OCI-LY7 (cell line): ENCODE results near the gene REN. TPM values are rescaled to one million over a fixed set of nuclear protein-coding genes. Genes with fewer than 3 reads are reported as not detected.

Experiments
- BruUV-seq: library from RNA; stranded (reverse); fragments of 400-500 nt; replicated peaks from 2 replicates; lab custom pipeline; 2021; lab: Mats Ljungman, UMichigan
- CTCF ChIA-PET: fragments of 300-600 bp; sonication (Branson Sonifier 250); formaldehyde crosslinking; loops from one replicate; lab custom pipeline; 2022; ENCODE audit warnings: antibody characterized with exemption; ENCODE audit not compliant: unreplicated experiment; lab: Charles Lee
- POLR2A ChIA-PET: fragments of 300-600 bp; sonication (Branson Sonifier 250); formaldehyde crosslinking; loops from one replicate; lab custom pipeline; 2022; ENCODE audit warnings: antibody characterized with exemption; lab: Charles Lee
- DNase-seq: peaks from one replicate; pipeline ENCODE4 v3.0.0-alpha.2; 2015; ENCODE audit warnings: low spot score
- H2AFZ ChIP-seq: fragments of 200-600 bp; sonication (generic), shearing (Covaris generic); 2 replicates; pipeline ENCODE4 v1.6.1; 2014; ENCODE audit warnings: mild to moderate bottlenecking, antibody characterized with exemption, low read length, moderate library complexity
- H3K27ac ChIP-seq: fragments of 200-600 bp; sonication (generic); 2 replicates; pipeline ENCODE4 v1.5.1; 2014; ENCODE audit warnings: mixed run types, low read depth, mild to moderate bottlenecking, moderate library complexity, low read length, inconsistent platforms; ENCODE audit not compliant: poor library complexity, severe bottlenecking
- H3K36me3 ChIP-seq: fragments of 200-600 bp; sonication (generic); 2 replicates; pipeline ENCODE4 v1.6.1; 2014; ENCODE audit warnings: mild to moderate bottlenecking, antibody characterized with exemption, low read length, moderate library complexity, mixed read lengths; ENCODE audit not compliant: insufficient read depth
- H3K4me1 ChIP-seq: fragments of 200-600 bp; sonication (generic); 2 replicates; pipeline ENCODE4 v1.5.1; 2014; ENCODE audit warnings: mild to moderate bottlenecking, low read length; ENCODE audit not compliant: insufficient read depth, poor library complexity, severe bottlenecking
- H3K4me2 ChIP-seq: fragments of 200-600 bp; sonication (generic); 2 replicates; pipeline ENCODE4 v1.6.1; 2014; ENCODE audit warnings: mild to moderate bottlenecking, low read length
- H3K4me3 ChIP-seq: fragments of 200-600 bp; sonication (generic); 2 replicates; pipeline ENCODE4 v1.5.1; 2014; ENCODE audit warnings: mild to moderate bottlenecking, low read depth, low read length; ENCODE audit not compliant: poor library complexity, severe bottlenecking
- H3K79me2 ChIP-seq: fragments of 200-600 bp; sonication (generic); 2 replicates; pipeline ENCODE4 v1.6.1; 2016; ENCODE audit warnings: low read depth, mild to moderate bottlenecking, low read length, moderate library complexity, mixed read lengths; ENCODE audit not compliant: insufficient read depth
- H3K9me2 ChIP-seq: fragments of 200-600 bp; sonication (generic); 2 replicates; pipeline ENCODE4 v1.6.1; 2016; ENCODE audit warnings: mild to moderate bottlenecking, low read length, mixed read lengths; ENCODE audit not compliant: insufficient read depth
- H3K9me3 ChIP-seq: fragments of 200-600 bp; sonication (generic); 2 replicates; pipeline ENCODE4 v1.6.1; 2014; ENCODE audit warnings: mild to moderate bottlenecking, mixed run types, low read length, mixed read lengths
- H4K20me1 ChIP-seq: fragments of 200-600 bp; sonication (generic); 2 replicates; pipeline ENCODE4 v1.6.1; 2014; ENCODE audit warnings: mild to moderate bottlenecking, antibody characterized with exemption, low read length, moderate library complexity, mixed read lengths; ENCODE audit not compliant: insufficient read depth
- EZH2phosphoT487 ChIP-seq: fragments of 200-600 bp; sonication (generic); IDR thresholded peaks from 2 replicates; pipeline ENCODE4 v1.6.1; 2018; ENCODE audit warnings: low read depth, borderline replicate concordance, mild to moderate bottlenecking, mixed run types, antibody characterized with exemption, low read length, moderate library complexity, mixed read lengths
- intact Hi-C: fragments of 100-400 bp; cut with micrococcal nuclease; formaldehyde crosslinking; loops from one replicate; pipeline ENCODE4 v1.10.0; 2022; ENCODE audit not compliant: unreplicated experiment
- total RNA-seq, 2 experiments: library from RNA; depleted of rRNA in 1 of 2; stranded (reverse); fragments of >200 nt in 1 of 2; shearing (Covaris generic) in 1 of 2; gene quantifications; 2 replicates each; pipeline ENCODE4 v1.2.3, GENCODE V29; 2014 to 2022
- TF ChIP-seq, protein P1 (sequence below): fragments of 200-600 bp; sonication (generic); conservative IDR thresholded peaks from 2 replicates; pipeline ENCODE4 v1.5.1; 2014; ENCODE audit warnings: mild to moderate bottlenecking, antibody characterized with exemption, low read length, moderate library complexity, mixed read lengths

The REN gene
- total RNA-seq, 2 experiments from 2014 or later, result not detected

DNA sequence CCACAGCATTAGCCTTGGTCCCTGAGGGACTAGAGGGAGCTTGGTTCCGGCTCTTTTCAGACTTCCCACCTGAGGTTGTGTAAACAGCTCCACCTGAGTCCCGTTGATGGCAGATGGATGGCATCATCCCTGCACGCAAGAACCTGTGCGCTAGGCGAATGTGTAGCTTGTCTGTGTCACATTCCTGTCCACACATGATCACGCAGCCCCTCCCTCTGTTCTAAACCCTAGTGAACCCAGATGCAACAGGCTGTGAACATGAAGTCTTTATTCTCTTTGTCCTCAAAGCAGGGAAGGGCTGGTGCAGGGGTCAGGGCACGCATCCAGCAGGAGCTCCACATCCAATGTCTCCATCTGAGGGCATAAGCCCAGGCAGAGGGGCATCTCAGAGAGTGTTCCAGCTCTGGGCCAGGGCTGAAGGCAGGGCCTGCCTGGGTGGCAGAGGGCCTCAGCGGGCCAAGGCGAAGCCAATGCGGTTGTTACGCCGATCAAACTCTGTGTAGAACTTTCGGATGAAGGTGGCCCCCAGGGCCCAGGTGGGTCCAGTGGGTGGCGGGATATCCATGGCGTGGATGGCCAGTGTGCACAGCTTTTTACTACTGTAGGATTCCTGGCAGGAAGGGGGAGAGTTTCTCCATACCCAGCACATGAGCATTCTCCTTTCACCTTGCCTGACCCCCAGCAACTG, 11.4 kb downstream of the REN start:
- Histone ChIP-seq H4K20me1 (no peaks in the 10 kb centered on the region), H3K4me3 (no peak overlapping the region), H3K9me2 (no peaks in the 10 kb centered on the region), H3K9me3 (no peaks in the 10 kb centered on the region), H3K4me2 (no peak overlapping the region), H2AFZ (no peak overlapping the region), H3K36me3 (no peaks in the 10 kb centered on the region), H3K4me1 (no peaks in the 10 kb centered on the region), H3K27ac (no peak overlapping the region), H3K79me2 (no peaks in the 10 kb centered on the region)
- no peak for DNase-seq
- POLR2A ChIA-PET, result no interaction called here
- BruUV-seq, result no TSS peak
- CTCF ChIA-PET, result no interaction called here
- intact Hi-C loops, result no loop called here
- no peak for TF ChIP-seq EZH2phosphoT487

DNA sequence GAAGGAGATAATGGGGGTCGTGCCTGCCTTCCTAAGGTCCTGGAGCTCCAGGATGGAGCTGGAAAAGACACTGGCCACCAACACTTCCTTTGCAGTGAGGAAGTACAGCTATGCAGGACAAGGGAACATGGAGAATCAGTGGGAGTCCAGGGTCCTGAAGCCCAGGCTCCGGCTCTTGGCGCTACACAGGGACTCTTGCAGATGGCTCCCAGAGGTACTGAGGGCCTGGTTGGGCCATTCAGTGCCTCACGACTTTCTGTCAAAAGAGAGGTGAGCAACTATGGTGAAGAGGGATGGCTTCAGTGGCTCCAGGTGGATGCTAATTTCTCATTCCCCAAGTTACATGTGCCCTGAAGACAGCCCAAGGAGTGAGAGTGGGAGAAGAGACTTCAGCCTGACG, 12.5 kb downstream of the REN start:
- Histone ChIP-seq H3K4me3 (no peak overlapping the region), H3K9me2 (no peaks in the 10 kb centered on the region), H3K79me2 (no peaks in the 10 kb centered on the region), H3K4me2 (no peak overlapping the region), H4K20me1 (no peaks in the 10 kb centered on the region), H3K36me3 (no peaks in the 10 kb centered on the region), H3K9me3 (no peaks in the 10 kb centered on the region), H3K4me1 (no peaks in the 10 kb centered on the region), H2AFZ (no peak overlapping the region), H3K27ac (no peak overlapping the region)
- ChIA-PET POLR2A (no interaction called here), CTCF (no interaction called here)
- no TSS peak for BruUV-seq
- intact Hi-C loops, result no loop called here
- no peak for DNase-seq
- TF ChIP-seq, protein P1, sequence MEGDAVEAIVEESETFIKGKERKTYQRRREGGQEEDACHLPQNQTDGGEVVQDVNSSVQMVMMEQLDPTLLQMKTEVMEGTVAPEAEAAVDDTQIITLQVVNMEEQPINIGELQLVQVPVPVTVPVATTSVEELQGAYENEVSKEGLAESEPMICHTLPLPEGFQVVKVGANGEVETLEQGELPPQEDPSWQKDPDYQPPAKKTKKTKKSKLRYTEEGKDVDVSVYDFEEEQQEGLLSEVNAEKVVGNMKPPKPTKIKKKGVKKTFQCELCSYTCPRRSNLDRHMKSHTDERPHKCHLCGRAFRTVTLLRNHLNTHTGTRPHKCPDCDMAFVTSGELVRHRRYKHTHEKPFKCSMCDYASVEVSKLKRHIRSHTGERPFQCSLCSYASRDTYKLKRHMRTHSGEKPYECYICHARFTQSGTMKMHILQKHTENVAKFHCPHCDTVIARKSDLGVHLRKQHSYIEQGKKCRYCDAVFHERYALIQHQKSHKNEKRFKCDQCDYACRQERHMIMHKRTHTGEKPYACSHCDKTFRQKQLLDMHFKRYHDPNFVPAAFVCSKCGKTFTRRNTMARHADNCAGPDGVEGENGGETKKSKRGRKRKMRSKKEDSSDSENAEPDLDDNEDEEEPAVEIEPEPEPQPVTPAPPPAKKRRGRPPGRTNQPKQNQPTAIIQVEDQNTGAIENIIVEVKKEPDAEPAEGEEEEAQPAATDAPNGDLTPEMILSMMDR, result no peak
- no peak for TF ChIP-seq EZH2phosphoT487

DNA sequence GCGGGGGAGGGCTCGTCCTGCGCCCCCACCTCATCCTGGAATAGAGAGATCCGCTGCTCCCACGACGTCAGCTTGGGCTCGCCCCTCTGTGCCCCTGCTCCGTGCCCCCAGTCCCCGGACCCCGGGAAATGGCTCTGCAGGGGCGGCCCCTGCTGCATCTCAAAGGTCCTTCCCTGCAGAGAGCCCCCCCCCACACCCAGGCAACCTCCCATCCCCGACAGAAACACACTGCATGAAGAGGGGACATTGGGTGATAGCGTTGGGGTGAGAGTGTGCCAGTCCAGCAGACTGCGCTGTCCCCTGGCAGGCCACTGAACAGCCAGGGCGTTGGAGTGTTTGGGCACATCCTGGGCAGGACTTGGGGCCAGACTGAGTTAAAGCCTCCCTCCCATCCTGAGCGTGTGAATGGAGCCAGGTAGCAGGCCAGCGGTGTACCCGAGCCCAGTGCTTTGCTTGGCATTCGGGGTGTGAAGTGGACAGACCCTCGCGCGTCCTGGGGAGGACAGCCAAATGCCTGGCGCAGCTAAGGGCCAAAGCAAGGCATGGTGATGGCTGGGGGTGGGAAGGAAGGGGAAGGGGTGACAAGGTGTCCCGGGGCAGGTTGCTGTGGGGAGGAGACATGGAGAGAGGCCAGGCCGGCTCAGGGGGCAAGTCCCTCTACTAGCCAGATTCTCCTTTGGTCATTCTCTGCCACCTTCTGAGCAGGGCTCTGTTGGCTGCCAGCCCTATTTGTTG, 13.7 kb downstream of the REN start:
- Histone ChIP-seq H3K27ac (no peak overlapping the region), H4K20me1 (no peaks in the 10 kb centered on the region), H3K4me1 (no peaks in the 10 kb centered on the region), H3K4me2 (peak overlapping the region; percentile 32; the same call in 1 of the 2 replicates), H3K9me2 (no peaks in the 10 kb centered on the region), H3K36me3 (no peaks in the 10 kb centered on the region), H2AFZ (no peak overlapping the region), H3K9me3 (no peaks in the 10 kb centered on the region), H3K4me3 (no peak overlapping the region), H3K79me2 (no peaks in the 10 kb centered on the region)
- intact Hi-C loops, result no loop called here
- POLR2A ChIA-PET, result no interaction called here
- TF ChIP-seq, protein P1, result no peak
- TF ChIP-seq EZH2phosphoT487, result no peak
- BruUV-seq, result no TSS peak
- DNase-seq, result no peak
- CTCF ChIA-PET, result no interaction called here
